ENCODE data around the gene BTG4.

GRCh38 chr11:111561306-111561705 lies 49.1 kb upstream of the BTG4 start:
- TF ChIP-seq, protein P1, sequence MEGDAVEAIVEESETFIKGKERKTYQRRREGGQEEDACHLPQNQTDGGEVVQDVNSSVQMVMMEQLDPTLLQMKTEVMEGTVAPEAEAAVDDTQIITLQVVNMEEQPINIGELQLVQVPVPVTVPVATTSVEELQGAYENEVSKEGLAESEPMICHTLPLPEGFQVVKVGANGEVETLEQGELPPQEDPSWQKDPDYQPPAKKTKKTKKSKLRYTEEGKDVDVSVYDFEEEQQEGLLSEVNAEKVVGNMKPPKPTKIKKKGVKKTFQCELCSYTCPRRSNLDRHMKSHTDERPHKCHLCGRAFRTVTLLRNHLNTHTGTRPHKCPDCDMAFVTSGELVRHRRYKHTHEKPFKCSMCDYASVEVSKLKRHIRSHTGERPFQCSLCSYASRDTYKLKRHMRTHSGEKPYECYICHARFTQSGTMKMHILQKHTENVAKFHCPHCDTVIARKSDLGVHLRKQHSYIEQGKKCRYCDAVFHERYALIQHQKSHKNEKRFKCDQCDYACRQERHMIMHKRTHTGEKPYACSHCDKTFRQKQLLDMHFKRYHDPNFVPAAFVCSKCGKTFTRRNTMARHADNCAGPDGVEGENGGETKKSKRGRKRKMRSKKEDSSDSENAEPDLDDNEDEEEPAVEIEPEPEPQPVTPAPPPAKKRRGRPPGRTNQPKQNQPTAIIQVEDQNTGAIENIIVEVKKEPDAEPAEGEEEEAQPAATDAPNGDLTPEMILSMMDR (IDR thresholded peaks at IDR 0.05; ENCODE audit: insufficient read depth, low read depth, low read length): no peak
- TF ChIP-seq EZH2 (IDR thresholded peaks at IDR 0.05; ENCODE audit: insufficient read depth, low read length): no peak
